Measurements from ENCODE around the gene TTLL5. TPM values are rescaled to one million over a fixed set of nuclear protein-coding genes. Genes with fewer than 3 reads are reported as not detected.

Gene TTLL5
- total RNA-seq, 1 donor from 2014 or later, result 43.1 TPM

DNA sequence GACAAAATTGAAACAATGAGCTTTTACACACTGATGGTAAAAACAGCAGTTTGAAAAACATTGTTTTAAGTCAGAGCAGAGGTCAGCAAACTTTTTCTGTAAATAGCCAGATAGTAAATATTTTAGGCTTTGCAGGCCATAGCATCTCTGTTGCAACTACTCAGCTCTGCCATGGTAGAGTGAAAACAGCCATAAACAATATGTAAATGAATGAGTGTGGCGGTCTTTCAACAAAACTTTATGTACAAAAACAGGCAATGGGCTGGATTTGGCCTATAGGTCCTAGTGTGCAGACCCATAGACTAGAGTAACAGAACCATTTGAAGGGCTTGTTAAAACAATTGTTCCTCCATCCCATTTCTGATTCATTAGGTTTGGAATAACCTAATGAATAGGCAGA lies 205.9 kb downstream of the TTLL5 start:
- no peak overlapping the region for H3K4me3 Mint-ChIP-seq (ENCODE audit: unreplicated experiment)
- H3K9me3 Mint-ChIP-seq (ENCODE audit: unreplicated experiment), result peaks cover 2% of the 10 kb centered on the region
- peaks cover 12% of the 10 kb centered on the region for H3K4me1 Mint-ChIP-seq (ENCODE audit: low read depth, unreplicated experiment)
- no peak for DNase-seq
- H3K27ac Mint-ChIP-seq (ENCODE audit: unreplicated experiment), result no peak overlapping the region
- H3K36me3 Mint-ChIP-seq (ENCODE audit: unreplicated experiment), result no peaks in the 10 kb centered on the region
- TF ChIP-seq, protein P1, sequence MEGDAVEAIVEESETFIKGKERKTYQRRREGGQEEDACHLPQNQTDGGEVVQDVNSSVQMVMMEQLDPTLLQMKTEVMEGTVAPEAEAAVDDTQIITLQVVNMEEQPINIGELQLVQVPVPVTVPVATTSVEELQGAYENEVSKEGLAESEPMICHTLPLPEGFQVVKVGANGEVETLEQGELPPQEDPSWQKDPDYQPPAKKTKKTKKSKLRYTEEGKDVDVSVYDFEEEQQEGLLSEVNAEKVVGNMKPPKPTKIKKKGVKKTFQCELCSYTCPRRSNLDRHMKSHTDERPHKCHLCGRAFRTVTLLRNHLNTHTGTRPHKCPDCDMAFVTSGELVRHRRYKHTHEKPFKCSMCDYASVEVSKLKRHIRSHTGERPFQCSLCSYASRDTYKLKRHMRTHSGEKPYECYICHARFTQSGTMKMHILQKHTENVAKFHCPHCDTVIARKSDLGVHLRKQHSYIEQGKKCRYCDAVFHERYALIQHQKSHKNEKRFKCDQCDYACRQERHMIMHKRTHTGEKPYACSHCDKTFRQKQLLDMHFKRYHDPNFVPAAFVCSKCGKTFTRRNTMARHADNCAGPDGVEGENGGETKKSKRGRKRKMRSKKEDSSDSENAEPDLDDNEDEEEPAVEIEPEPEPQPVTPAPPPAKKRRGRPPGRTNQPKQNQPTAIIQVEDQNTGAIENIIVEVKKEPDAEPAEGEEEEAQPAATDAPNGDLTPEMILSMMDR (IDR thresholded peaks at IDR 0.05; ENCODE audit: partially characterized antibody, unreplicated experiment), result no peak
- no peaks in the 10 kb centered on the region for H3K27me3 Mint-ChIP-seq (ENCODE audit: unreplicated experiment)

DNA sequence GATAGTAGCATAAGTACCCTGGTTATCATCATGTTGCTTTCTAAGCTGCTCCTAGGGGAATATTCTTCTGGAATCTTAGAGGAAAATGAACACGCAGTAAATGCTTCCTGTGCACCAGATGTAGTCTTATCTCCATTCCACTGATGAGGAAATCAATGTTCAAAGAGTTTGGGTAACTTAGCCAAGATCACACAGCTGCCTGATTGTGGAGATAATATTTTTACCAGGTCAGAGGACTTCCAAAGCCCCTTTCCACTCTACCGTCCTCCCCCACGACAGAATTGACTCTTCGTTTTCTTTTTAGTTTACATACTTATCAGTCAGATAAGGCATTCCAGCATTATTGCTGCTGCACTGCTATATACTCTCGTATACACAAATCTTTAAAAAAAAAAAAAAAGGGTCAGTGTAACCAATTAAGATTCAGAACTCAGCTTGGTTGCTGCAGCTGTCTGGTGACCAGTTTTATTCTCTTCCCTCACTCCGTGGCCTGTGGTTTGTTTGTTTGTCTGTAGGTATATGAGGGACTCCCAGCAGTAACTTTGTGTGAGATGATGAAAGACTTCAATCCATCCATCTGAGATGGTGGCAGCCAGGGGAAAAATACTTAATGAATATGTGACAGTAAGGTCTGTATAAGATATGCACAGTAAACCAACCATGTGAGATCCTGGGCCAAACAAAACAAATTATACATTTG lies 210.3 kb downstream of the TTLL5 start:
- peaks cover 4% of the 10 kb centered on the region for H3K9me3 Mint-ChIP-seq (ENCODE audit: unreplicated experiment)
- H3K36me3 Mint-ChIP-seq (ENCODE audit: unreplicated experiment), result no peaks in the 10 kb centered on the region
- no peak overlapping the region for H3K4me3 Mint-ChIP-seq (ENCODE audit: unreplicated experiment)
- H3K4me1 Mint-ChIP-seq (ENCODE audit: low read depth, unreplicated experiment), result peaks cover 12% of the 10 kb centered on the region
- DNase-seq, result no peak
- H3K27ac Mint-ChIP-seq (ENCODE audit: unreplicated experiment), result no peak overlapping the region
- no peaks in the 10 kb centered on the region for H3K27me3 Mint-ChIP-seq (ENCODE audit: unreplicated experiment)
- TF ChIP-seq, protein P1 (IDR thresholded peaks at IDR 0.05; ENCODE audit: partially characterized antibody, unreplicated experiment), result no peak

DNA sequence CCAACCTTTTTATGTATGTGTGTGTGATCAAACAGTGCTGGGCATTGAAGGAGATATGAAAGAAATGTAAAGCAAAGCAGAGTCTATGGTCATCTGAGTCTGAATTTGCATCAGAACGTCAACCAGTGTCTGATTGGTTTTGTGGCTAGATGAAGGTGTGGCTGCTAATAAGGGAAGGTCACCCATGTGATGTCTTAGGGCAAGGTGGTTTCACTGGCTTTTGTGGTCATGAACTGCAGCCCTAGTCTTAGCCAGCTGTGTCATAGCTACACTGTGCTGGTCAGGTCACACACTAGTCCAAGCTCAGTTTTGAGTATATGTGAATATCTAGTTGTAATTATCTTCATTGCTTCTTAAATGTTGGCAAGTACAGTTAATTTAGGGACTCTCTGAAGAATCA lies 214.9 kb downstream of the TTLL5 start:
- TF ChIP-seq, protein P1 (IDR thresholded peaks at IDR 0.05; ENCODE audit: partially characterized antibody, unreplicated experiment), result no peak
- no peaks in the 10 kb centered on the region for H3K4me1 Mint-ChIP-seq (ENCODE audit: low read depth, unreplicated experiment)
- H3K9me3 Mint-ChIP-seq (ENCODE audit: unreplicated experiment), result peaks cover 2% of the 10 kb centered on the region
- no peaks in the 10 kb centered on the region for H3K36me3 Mint-ChIP-seq (ENCODE audit: unreplicated experiment)
- DNase-seq, result no peak
- no peak overlapping the region for H3K4me3 Mint-ChIP-seq (ENCODE audit: unreplicated experiment)
- H3K27me3 Mint-ChIP-seq (ENCODE audit: unreplicated experiment), result no peaks in the 10 kb centered on the region
- H3K27ac Mint-ChIP-seq (ENCODE audit: unreplicated experiment), result no peak overlapping the region

DNA sequence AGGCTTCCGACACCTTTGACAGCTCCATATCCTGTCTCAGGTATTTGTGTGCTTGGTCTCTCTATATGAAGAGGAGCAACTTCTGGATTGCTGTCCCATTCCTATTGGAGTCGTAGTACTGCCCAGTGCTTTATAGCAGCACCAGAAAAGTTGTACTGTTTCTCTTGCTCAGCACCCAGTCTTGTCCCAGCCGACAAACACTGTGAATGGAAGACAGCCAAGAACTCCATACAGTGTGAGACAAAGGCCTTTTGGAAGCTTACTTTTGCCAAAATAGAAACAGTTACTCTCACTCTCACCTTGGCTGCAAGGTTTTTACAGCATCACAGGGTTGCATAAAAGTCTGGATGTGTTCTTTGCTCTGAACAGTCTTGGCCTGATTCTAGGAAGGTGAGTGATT lies 215.5 kb downstream of the TTLL5 start:
- no peak overlapping the region for H3K4me3 Mint-ChIP-seq (ENCODE audit: unreplicated experiment)
- TF ChIP-seq, protein P1 (IDR thresholded peaks at IDR 0.05; ENCODE audit: partially characterized antibody, unreplicated experiment), result no peak
- H3K4me1 Mint-ChIP-seq (ENCODE audit: low read depth, unreplicated experiment), result peaks cover 1% of the 10 kb centered on the region
- H3K36me3 Mint-ChIP-seq (ENCODE audit: unreplicated experiment), result no peaks in the 10 kb centered on the region
- no peak overlapping the region for H3K27ac Mint-ChIP-seq (ENCODE audit: unreplicated experiment)
- H3K27me3 Mint-ChIP-seq (ENCODE audit: unreplicated experiment), result no peaks in the 10 kb centered on the region
- DNase-seq, result no peak
- H3K9me3 Mint-ChIP-seq (ENCODE audit: unreplicated experiment), result peaks cover 2% of the 10 kb centered on the region

DNA sequence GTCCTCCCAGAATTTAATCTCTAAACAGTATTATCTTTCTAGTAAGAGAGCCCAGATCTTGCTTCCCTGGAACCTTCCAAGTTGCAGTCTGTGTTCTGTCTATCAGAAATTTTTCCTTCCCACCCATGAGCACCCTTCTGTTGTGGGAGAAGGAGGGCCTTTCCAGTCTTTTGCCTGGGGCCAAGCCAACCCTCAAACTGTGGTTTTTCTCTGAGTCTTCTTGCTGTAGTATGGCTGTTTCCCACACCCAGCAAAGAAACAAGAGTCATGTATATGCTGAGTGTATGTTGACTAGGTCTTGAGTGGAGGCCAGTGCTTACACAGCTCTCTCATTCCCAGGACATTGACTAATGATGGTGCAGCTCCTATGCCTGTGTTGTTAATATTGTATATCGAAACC lies 216.2 kb downstream of the TTLL5 start:
- no peak overlapping the region for H3K27ac Mint-ChIP-seq (ENCODE audit: unreplicated experiment)
- no peaks in the 10 kb centered on the region for H3K27me3 Mint-ChIP-seq (ENCODE audit: unreplicated experiment)
- no peaks in the 10 kb centered on the region for H3K36me3 Mint-ChIP-seq (ENCODE audit: unreplicated experiment)
- H3K4me3 Mint-ChIP-seq (ENCODE audit: unreplicated experiment), result no peak overlapping the region
- H3K9me3 Mint-ChIP-seq (ENCODE audit: unreplicated experiment), result peaks cover 2% of the 10 kb centered on the region
- TF ChIP-seq, protein P1 (IDR thresholded peaks at IDR 0.05; ENCODE audit: partially characterized antibody, unreplicated experiment), result no peak
- DNase-seq, result no peak
- H3K4me1 Mint-ChIP-seq (ENCODE audit: low read depth, unreplicated experiment), result peaks cover 1% of the 10 kb centered on the region
